GM10847 (cell line): ENCODE results near the gene B4GALT6.

Source experiments
- POLR2A ChIP-seq: IDR thresholded peaks from 2 replicates; pipeline ENCODE4 v1.6.1; 2011; ENCODE audit not compliant: insufficient read length; ENCODE audit errors: extremely low read depth

Gene B4GALT6

DNA sequence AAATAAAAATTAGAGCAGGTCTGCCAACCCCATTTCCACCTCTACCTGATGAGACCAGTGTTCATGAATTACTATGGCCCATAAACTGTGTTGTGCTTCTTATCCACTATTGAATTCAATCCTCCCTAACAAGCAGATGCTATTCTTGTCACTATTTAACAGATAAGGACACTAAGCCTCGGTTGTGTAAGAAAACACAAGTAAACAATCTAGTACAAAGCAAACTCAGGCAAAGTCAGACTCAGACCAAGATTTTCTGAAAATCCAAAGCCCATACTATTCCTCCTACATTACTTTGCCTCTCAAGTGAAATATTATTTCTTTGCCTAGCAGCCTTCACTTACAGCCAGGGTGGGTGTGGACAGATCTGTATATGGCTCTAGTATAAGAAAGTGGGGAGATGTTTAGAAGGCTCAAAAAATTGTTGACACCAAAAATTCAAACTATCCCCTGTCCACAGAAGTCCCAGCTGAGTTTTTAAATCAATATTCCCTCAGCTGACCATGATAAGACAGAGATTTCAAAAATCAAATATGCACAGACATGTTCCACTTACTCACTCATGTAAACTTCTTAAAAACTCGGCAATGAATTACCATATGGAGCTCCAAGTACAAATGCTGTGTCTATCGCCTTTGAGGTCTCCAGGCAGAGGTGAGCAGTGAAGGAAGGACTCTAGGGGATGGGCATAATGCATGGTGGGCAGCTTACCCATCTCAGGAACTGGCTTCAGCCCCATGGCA is 108.7 kb downstream of the B4GALT6 start:
- no peak for TF ChIP-seq POLR2A

- no peak for TF ChIP-seq POLR2A
These were observed 110.0 kb downstream of the B4GALT6 start for GRCh38 chr18:31574359-31574758.
